SU-DHL-6 (cell line): Measurements from ENCODE around the gene UBL5.
"Not testable (repeated sequence)": the region's sequence is repeated elsewhere in the genome, so short reads cannot be mapped to it uniquely, and the experiment has no call there.

Experiments
- CTCF ChIP-seq: fragments of 200-600 bp; sonication (generic); IDR thresholded peaks from one replicate; pipeline ENCODE4 v1.5.1; 2017; ENCODE audit warnings: antibody characterized with exemption, mild to moderate bottlenecking, low read length, moderate library complexity; ENCODE audit not compliant: insufficient read depth, poor library complexity, severe bottlenecking
- EZH2phosphoT487 ChIP-seq: fragments of 200-600 bp; sonication (generic), shearing (Covaris generic); conservative IDR thresholded peaks from 2 replicates; pipeline ENCODE4 v1.6.1; 2018; ENCODE audit warnings: mild to moderate bottlenecking, antibody characterized with exemption, low read length, moderate library complexity, mixed read lengths

GRCh38 chr19:9791073-9791367 is 36.7 kb upstream of the UBL5 start:
- not testable (repeated sequence) for TF ChIP-seq CTCF, EZH2phosphoT487
